Cortex of kidney (tissue), 1 donor: ENCODE results near the gene SNED1.

Source experiments
- DNase-seq: peaks from one replicate; lab custom pipeline; 2025; lab: John Stamatoyannopoulos, UW

SNED1 gene

DNA sequence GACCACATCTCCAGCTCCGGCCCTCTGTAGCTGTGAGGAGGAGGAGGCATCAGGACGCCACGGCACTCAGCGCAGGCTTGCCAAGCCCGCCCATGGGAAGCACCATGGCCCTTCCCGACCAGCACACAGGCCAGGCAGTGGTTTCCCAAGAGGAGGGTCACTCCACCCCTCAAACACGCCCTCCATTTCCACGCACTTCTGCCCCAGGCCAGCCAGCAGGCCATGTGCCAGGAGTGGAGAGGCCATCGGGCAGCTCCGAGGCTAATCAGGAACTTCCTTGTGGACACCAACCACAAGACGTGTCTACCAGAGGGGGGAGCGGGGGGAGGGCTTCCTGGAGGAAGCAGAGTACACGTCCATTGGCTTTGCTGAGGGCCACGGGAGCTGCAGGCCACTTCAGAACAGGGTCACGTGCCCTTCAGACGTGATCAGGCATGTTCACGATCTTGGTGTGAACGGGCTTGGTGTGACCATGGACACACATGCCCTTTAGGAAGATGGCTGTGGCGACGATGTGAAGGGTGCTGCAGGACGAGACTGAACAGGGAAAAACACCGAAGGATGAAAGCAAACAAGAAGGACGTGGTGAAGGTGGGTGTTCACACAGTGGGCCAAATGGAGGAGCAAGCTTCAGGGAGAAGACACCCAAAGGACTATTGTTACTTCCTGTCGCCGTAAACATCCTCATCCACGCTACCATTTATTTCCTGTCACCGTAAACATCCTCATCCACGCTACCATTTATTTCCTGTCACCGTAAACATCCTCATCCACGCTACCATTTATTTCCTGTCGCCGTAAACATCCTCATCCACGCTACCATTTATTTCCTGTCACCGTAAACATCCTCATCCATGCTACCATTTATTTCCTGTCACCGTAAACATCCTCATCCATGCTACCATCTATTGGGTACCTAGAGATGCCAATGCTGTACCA lies 110.1 kb downstream of the SNED1 start:
- no peak for DNase-seq

DNA sequence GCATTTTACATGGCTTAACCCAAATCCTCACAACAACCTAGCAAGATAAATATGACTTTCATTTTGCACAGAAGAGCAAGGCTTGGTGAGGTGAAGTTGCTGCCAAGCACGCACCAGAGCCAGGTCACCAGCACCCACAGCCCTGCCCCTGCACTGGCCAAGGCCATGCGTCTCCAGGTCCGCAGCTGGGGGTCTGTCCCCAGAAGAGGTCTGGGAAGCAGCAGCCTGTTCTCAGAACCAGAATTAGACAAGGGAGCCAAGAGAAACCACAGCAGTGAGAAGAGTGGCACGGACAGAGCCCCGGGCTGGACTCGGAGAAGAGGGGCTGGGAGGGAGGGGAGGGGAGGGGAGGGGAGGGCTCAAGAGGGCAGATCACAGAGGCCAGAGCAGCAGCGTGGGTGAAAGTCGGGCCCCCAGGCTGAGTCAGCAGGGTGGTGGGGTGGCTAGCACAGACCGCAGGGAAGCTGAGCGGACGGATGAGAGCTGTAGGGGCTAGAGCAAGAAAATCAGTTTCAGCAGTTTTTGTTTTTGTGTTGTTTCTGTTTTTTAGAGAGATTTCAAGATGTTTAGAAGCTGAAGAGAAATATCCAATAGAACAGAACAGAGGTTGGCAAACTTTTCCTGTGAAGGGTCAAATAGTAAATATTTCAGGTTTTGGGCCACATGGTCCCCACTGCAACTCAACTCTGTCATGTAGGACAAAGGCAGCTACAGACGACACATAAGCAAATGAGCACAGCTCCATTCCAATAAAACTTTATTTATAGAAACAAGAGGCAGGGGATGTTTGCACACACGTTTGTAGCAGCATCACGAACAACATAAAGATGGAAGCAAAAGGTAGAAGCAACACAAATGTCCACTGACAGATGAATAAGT lies 111.0 kb downstream of the SNED1 start:
- no peak for DNase-seq

DNA sequence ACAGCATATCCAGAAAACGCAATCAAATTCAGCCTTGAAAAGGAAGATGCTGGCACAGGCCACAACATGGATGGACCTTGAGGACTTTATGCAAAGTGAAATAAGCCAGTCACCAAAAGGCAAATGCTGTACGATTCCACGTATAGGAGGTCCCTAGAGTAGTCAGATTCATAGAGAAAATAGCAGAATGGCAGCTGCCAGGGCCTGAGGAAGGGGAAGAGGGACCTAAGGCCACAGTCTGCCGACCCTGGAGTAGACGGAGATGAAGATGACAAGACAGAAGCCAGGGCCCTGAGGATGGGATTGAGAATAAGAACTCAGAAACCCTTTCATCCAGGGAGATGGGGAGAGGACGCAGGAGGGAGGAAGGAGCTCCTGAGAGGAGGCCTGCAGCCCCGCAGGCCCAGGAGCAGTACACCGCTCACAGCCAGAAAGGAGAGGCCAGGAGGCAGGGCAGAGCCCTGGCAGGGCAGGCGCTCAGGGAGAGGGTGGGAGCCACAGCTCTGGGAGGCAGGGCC lies 111.7 kb downstream of the SNED1 start:
- DNase-seq = no peak

DNA sequence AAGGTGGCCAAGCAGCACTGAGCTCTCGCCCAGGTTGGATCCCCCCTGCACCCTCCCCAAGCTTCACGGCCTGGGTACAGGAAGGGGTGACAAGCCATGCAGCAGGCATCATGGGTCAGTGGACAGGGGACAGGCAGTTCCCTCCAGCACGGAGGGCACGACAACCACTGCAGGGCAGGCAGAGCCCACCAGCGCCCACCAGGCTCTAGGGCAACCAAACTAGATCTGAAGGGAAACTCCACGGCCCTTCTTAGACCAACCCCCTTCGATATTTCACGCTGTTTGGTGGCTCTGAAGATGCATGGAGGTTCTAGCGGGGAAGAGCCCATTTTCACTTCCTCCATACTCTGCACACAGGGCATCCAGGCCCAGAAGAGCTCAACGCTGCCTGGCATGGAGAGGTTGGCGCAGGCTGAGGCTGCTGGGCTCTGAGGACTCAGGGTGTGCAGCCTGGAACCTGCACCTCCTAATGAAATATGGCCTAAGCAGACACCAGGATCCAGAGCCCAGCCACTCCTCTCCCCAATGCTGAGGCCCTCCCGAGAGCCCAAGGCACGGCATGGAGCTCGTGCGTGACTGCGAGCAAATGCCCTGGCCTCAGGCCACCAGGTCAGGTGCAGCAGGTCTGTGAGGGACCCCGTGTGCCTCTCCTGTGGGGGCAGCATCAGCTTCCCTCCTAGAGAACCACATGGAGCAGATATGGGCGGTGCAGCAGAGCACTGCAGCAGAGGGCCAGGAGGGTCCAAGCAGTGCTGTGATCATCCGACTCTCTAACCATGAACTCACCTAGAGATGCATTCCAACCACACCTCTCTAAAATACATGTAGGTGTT lies 112.4 kb downstream of the SNED1 start:
- no peak for DNase-seq

DNA sequence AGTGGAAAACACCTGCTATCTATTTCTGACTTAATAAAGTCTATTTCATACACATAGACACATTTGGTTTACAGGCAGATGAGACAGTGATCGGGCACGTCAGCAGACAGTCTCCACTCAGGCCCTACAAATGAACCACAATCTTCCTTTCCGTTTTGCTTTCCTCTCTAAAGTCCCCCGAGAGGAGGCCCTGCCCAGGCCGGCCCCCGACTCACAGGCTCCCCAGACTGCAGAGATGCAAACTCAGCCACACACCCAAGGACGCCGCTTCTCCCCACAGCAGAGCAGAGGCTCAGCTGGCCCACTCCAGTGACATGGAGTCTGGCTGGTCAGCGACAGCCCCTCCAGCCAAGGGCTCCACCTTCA lies 113.0 kb downstream of the SNED1 start:
- DNase-seq = no peak

DNA sequence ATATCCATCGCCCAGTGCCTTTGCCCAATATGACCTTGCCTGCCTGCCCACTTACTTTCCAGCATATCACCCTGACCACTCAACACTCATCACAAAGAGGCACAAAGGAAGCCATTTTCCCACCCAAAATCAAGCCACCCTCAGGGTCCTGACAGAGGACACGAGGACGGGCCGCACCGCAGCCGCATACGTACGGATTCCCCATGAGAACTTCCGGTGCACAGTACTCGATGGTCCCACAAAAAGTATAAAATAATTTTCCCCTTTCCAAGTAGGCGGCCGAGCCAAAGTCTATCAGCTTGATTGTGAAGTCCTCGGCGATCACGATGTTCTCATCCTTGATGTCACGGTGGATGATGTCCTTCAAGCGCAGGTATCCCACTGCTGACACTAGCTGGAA lies 113.6 kb downstream of the SNED1 start:
- no peak for DNase-seq

DNA sequence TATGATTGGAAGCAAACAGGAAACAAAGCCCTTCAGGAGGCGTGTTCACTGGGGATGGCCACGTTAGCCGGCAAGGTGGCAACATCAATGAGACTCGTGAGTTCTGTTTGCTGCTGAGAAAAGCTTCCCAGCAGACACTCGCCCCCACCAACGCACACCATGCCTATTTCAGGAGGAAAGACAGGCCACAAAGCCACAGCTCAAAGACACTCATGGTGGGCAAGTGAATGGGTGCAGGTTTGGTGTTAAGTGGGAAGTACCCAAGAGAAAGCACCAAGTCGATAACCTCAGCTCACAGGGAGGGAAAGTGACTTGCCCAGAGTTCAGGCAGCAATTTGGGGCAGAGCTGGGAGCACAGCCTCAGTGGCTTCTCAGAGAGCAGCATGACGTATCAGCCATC lies 114.2 kb downstream of the SNED1 start:
- DNase-seq = no peak

DNA sequence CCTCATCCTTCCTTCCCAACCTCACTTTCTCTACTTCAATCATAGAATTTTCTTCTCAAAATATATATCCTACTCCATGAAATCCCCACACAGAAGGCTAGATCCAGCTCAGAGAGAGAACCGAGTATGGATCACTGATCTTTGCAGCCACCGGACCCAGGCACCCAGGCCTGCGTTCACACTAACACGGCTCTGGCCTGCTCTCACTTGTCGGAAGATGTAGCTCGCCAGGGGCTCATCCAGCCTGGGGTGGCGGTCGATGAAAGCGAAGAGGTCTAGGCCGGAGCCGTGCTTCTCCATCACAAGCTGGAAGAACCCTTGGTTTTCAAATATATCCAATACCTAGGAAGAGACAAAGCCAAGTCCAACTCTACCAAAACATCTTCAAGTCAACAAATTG lies 116.4 kb downstream of the SNED1 start:
- no peak for DNase-seq

DNA sequence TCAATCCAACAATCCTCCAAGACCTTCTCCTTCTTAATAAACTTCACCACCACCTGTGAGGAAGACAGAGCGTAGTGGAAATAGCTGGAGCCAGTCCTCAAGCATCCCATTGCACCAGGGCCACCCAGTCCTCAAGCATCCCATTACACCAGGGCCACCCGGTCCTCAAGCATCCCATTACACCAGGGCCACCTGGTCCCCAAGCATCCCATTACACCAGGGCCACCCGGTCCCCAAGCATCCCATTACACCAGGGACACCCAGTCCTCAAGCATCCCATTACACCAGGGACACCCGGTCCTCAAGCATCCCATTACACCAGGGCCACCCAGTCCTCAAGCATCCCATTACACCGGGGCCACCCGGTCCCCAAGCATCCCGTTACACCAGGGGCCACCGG lies 116.9 kb downstream of the SNED1 start:
- no peak for DNase-seq

DNA sequence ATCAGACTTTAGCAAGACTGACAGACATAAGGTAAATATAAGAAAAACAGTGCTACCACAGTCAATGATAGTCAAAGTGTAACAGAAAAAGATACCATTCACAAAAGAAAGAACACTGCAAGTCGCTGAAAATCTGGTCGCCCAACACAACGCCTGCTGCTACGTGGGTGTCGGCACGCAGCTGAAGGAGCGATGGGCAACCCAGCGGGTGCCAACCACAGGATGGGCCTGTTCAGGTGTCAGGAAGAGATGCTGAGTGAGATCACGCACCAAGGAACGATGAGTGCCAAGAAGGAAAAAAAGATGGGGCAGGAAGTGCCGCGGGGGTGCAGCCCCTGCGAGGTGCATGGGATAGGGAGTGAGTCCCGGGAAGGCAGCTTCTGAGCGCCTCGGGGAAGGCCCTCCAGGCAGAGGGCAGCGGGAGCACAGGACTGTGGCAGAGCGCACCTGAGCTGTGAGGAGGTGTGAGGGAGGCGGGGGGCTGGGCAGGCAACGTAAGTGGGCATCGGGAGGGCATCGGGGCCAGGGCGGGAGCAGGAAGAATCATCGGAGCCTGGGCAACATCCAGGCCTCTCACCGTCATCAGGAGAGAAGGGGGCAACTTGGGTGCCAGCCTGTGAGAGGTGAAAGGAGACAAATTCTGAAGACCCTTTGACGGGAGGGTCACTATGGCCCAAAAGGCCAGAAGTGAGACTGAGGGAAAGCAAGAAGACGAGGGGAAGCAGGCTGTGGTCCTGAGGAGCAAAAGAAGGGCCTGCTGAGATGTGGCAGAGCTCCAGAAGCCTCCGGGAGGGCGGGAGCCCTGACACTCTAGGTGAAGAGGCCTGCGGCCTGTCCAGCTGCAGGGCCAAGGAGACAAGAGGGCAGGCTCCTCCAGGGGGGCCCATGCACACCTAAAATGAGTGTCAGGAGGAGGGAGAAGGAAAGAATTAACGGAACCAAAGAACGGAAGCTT lies 118.5 kb downstream of the SNED1 start:
- DNase-seq = no peak

DNA sequence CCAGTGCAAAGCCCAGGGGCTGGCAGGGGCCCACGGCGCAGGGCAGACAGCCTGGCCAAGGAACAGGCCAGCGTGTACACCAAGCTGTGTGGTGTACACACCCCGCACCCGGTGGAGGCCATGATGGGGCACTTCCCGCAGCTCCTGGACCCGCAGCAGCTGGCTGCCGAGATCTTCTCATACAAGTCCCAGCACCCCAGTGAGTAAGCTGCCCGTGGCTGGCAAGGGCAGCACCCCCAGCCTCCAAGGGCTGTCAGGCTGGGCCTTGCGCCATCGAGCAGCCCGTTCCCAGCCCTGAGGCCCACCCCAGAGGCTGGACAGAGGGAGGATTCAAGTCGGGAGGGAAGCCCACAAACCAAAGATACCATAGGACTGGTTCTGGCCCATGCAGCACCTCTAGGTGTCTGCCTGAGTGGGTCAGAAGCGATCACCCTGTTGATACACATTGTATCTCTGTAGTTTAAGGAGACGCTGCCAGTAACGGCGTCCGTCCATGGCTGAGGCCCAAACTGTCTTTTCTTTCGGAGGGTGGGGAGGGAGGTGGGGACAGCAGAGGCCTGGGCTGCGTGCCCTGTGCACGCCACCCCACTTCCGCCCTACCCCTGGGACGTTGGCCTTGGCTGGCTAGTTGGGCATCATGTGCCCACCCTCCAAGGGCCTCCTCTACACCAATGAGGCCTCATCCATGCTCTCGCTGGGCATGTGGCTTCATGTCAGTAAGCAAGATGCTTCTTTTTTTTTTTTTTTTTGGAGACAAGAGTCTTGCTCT lies 120.5 kb downstream of the SNED1 start:
- no peak for DNase-seq

DNA sequence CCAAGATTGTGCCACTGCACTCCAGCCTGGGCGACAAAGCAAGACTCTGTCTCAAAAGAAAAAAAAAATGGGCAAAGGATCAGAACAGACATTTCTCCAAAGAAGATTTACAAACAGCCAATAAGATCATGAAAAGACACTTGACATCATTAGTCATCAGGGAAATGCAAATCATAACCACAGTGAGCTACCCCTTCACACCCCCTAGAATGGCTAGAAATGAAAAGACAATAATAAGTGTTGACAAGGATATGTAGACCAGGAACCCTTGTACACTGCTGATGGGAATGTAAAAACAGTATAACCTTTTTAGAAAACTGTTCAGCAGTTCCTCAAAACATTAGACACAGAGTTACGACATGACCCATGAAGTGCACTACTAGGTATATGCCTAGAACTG lies 122.0 kb downstream of the SNED1 start:
- no peak for DNase-seq

DNA sequence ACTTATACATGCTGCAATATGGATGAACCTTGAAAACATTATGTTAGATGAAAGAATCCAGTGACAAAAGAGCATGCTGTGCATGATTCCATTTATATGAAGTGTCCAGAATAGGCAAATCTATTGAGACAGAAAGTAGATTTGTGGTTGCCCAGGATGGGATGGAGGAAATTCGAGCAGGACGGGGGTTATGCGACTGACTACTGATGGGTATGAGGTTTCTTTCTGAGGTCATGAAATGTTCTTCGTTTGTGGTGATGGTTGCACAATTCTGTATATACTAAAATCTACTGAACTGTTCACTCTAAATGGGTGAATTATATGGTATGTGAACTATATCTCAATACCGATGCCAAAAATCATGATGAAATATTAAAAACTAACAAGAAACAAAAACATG lies 122.6 kb downstream of the SNED1 start:
- no peak for DNase-seq

DNA sequence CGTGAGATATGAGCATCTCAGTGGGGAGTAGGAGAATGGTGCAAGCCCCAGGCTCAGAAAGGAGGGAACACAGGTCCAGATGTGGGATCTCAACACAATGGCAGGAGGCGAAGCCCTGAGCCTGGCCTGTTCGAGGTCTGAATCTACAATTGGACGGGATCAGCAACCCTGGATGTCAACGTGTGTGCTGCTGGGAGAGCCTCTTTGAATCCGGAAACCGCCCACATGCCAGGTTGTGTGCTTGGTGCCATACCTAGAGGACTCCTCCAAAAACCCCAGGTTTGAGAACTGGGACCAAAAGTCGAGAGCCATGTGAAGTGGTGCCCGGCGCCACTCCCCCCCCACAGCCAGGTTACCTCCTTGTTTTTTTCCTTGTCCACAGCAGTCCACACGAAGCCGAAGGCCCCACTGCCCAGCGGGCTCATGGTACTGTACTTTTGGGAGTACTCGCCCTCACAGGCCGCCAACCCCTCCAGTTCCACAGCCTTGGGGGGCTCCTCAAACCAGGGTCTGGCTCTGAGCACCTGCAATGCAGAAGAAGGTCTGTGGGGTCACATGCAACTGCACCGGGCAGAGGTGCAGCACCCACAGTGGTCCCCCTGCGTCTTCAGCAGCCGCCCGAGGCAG lies 124.1 kb downstream of the SNED1 start:
- DNase-seq = no peak

DNA sequence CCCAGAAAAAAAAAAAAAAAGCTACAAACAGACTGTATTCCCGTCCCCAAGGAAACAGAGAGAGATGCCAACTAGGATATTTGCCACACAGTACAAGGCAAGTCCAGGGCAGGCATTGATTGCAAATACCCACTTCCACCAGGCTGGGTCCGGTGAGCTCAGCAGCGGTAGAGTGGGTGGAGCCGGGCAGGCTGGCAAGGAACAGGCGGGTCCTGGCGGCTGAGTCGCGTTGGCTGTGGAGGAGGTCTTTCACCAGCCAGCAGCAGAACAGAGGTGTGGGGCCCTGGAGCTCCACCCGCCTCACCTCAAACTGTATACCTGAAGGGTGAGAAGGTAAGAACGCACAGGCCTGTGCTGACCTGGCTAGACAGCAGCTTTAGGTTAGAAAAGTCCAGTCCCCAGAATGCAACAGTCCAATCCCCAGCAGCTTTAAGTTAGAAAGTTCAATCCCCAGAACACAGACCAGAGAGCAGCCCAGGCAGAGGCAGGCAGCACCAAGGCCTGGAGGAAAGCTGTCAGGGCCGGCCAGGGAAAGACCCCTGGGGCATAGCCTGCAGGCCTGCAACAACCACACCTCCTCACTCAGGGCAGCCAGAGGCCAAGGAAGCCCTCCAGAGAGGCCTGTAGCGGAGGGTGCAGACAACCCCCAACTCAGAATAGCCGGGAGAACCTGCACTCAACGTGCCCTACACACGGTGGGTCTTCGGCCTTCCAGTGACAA lies 125.6 kb downstream of the SNED1 start:
- no peak for DNase-seq

DNA sequence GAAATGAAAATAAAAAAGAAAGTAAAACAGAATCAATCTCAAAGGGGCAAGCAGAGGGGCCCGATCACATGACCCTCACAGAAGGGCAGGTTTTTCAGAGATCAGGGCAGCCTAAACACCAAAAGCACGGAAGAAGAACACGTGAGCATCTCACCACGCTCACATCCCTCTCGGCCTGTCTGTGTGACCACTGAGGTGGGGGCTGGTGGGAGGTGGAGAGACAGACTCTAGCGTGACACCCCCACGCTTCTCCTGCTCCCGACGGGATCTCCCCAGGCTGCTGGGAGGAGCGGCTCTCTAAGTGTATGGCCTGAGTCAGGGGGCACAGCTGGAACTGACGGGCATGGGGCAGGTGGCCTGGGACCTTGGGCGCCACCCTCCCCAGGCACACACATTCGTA lies 127.2 kb downstream of the SNED1 start:
- DNase-seq = no peak

DNA sequence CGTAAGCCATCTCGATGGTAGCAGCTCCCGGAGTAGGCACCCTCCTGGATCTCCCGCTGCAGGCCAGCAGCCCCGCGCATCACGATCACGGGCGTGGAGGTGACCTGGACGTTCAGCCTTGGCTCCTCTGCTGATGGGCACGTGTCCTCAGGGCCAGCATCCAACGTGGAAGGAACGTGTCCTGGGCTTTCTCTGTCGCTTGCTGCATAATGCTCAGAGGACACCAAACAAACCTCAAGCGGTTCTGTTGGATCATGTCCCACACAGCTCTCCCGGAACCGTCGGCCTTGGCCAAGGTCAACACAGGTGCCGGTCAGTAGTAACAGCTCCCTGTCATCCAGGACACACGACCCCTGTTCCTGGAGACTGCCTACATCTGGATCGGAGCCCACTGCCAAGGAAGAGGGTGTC lies 127.8 kb downstream of the SNED1 start:
- no peak for DNase-seq

DNA sequence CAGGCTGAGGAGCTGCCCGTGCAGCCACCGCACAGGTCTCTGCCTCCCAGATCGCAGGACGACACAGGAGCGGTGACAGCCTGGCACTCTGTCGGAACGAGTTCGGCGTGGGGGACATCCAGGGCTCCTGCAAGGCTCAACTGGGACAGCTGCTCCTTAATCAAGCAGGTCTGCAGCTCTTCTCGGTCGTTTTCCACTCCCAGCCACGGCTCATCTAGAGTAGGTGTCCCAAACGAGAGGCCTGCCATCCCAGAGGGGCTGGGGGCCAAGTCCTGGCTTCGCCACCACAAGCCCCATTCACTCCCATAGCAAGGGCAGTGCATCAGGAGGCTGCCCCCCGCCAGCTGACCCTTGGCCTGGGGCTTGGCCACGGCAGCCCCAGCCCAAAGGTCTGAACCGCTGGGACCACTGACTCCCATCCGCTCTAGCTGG lies 128.4 kb downstream of the SNED1 start:
- DNase-seq = no peak

DNA sequence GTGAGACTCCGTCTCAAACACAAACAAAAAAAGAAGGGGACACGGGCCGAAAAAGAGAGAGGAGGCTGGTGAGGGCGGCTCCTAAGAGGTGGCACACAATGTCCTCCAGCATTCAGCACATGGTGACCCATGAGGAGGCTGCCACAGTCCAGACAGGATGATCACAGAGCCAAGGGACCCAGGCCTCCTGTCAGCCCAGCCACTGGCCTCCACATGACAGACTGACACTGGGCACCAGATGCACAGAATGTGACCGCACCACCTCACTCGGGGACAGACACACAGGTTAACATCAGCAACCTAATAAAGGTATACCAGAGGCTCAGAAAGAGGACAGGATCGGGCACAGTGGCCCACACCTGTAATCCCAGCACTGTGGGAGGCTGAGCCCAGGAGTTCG lies 129.8 kb downstream of the SNED1 start:
- DNase-seq = no peak
